Stimulated activated CD4-positive, alpha-beta T cell treated with anti-CD3 and anti-CD28 coated beads, Interleukin-4, amount 100 ng/mL, for 24 hours (primary cell): ENCODE measurements around the gene NEK9.
"Not testable (repeated sequence)": the region's sequence is repeated elsewhere in the genome, so short reads cannot be mapped to it uniquely, and the experiment has no call there.

ENCODE experiments used
- DNase-seq: peaks from one replicate; pipeline ENCODE4 v3.0.0-alpha.2; 2020

NEK9 gene

GRCh38 chr14:75143761-75144527 lies 17.1 kb upstream of the NEK9 start:
- DNase-seq: no peak

DNA sequence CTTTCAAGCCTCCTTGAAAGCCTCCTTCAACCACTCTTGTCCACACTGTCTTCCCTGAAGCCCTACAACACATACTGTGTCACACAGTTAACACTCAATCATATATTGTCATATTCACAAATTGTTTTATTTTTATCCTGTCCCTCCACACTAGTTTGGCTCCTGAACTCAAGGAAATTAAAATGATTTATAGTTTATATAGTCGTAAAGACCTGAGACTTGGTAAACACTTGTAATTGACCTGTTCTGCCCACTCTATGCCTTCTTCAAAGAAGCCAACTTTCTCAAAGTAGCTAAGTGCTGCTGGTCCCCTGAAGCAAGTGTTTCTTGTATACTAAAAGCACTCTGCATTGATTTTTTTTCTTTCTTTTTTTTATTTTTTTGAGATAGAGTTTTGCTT lies 15.6 kb upstream of the NEK9 start:
- DNase-seq: no peak

- DNase-seq: peak; percentile 15
Observed at GRCh38 chr14:75141967-75142366, 15.1 kb upstream of the NEK9 start.

GRCh38 chr14:75141062-75141461 lies 14.2 kb upstream of the NEK9 start:
- DNase-seq: no peak

GRCh38 chr14:75140620-75141019 lies 13.8 kb upstream of the NEK9 start:
- no peak for DNase-seq

DNA sequence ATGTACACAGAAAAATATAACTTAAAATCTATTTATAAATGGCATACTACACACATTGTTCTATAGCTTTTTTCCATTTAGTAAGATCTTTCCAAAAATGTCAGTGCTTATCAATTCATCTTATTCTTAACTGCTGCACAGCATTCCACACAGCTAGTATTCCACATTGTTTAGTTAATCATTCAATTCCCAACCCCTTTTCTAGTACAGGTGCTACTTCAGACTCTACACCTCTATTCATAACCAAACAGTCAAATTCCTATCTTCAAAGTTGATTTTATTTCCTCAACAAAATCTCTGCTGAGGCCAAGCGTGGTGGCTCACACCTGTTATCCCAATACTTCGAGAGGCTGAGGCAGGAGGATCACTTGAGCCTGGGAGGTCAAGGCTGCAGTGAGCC lies 12.3 kb upstream of the NEK9 start:
- DNase-seq: no peak

DNA sequence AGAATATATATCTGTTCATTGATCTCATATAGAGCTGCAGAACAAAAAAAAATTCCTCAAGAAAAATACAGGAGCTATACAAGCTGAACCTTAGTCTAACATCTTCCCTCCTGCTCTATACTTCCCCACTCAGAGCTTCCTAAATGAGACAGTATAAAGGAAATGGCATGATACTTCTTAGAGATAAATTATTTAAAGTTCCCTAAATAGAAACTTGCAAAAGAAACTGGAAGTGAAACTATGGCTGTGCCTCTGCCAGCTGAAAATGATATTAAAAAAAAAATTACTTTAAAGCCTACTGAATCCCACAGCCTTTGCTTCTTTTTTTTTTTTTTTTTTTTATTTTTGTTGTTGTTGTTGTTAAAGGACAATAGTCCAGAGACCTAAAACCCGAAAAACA lies 11.6 kb upstream of the NEK9 start:
- no peak for DNase-seq

DNA sequence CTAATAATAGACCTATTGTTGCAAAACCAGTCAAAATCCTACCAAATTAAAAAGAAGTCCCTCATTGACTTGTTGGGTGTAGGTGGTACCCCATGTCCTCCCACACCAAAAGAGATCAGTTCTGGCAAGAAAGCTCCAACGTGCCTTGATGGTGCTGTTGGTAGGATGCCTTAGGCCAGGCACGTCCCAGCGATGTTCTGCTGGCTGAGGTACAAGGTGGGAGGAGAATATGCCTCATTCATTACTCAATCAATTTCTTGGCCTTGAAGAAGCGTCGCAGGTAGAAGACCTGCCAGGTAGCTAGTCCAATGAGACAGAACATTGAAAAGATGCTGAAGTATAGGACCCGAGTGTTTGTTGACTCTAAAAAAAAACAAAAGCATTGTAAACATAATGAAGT lies 7.8 kb upstream of the NEK9 start:
- no peak for DNase-seq

- no peak for DNase-seq
Observed at GRCh38 chr14:75133597-75133996, 6.7 kb upstream of the NEK9 start.

GRCh38 chr14:75132382-75133086 lies 5.7 kb upstream of the NEK9 start:
- DNase-seq: peak; percentile 69

- no peak for DNase-seq
Observed at GRCh38 chr14:75128596-75128990, 1.7 kb upstream of the NEK9 start.

GRCh38 chr14:75127903-75128595 lies 1.2 kb upstream of the NEK9 start:
- DNase-seq: no peak

- not testable (repeated sequence) for DNase-seq
Observed at GRCh38 chr14:75127474-75127820, 599 bp upstream of the NEK9 start.

DNA sequence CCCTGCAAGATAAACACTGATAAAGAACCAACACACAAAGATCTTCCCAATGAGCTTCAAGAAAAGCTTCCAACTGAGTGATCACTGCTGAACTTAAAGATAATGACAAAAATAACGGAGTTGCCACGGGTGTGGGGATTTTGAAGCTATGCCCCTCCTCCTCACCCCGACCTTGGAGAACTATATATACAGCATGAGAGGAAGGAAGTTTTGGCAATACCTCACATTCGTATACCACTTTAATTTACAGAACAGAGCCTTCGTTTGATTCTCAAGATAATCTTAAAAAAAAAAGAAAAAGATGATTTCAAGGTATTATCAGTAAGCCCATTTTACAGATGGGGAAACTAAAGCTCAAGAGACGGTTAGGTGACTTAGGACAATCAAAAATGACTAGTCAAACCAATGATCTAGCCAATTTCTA lies 715 bp downstream of the NEK9 start:
- no peak for DNase-seq

DNA sequence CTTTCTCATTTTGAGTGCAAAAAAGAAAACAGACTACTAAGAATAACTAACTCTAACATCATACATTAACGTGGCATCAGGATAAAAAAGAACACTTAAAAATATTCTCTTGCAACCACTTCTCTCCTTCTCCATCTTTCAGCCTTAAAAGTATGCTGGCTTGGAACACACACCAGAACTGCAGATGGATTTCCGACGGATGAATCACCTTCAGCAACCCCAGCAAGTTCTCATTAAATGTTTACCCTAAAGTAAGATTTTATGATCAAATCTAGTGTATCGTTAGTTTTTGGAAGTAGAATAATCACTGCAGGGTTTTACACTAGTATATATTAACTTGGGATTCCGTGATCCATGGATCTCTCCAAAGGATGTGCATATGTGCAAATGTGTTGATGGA lies 1.2 kb downstream of the NEK9 start:
- DNase-seq: no peak

DNA sequence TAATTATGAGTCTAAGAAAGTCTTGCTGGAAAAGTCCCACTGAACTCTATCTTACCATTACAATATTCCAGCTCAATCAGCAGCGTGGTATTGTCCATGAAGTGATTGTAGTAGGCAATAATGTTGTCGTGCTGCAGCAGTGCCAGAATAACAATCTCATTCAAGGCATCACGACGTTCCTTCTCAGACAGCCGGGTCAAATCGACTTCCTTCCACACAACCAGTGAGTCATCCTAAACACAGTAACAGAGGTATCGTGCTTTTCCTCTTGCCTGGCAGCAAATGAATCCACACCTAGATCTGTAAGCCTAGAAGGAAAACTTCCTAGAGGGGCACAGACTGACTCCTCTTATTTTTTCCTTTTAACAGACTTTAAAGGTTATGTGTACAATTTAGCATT lies 2.9 kb downstream of the NEK9 start:
- DNase-seq: peak; percentile 36

DNA sequence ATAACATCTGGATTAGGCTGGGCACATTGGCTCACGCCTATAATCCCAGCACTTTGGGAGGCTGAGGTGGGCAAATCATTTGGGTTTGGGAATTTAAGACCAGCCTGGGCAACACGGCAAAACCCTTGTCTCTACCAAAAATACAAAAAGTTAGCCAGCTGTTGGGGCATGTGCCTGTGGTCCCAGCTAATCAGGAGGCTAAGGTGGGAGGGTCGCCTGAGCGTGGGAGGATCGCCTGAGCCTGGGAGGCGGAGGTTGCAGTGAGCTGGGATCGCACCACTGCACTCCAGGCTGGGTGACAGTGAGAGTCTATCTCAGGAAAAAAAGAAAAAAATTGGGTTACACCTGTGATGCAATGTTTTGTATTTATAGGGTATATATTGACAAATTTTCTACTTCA lies 5.3 kb downstream of the NEK9 start:
- no peak for DNase-seq

DNA sequence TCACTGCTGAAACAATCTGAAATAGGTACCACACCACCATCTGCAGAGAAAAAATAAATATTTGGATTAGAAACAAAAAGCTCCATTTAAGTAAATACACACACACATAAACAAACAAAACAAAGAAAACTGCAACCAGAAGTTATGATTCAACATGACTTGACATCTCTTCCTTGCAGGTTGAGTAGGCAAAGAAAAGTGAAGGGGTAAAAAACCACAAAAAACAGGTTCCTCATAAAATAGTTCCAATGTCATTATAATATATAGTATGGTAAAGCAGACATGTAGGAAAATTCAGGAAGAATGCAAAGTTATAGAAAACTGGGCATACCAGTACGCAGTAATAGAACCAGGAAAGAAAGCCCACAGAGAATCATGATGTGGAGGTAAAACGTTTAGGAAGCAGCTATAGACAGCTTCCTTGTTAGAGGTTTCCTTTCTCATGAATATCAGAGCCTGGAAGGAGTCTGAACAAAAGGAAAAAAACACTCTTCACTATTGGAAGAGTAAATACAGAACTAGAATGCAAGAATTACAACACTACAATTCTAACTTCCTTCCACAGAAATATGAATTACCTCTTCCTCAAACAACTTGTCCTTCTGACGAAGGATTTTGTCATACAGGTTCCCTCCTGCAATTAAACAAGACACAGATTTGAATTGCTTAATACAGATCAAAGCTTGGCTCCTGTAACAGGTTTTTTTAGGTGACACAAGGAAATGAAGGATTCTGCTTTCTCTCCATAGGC lies 6.1 kb downstream of the NEK9 start:
- DNase-seq: no peak

GRCh38 chr14:75119056-75119455 lies 7.8 kb downstream of the NEK9 start:
- DNase-seq: no peak

GRCh38 chr14:75113932-75114539 lies 12.8 kb downstream of the NEK9 start:
- DNase-seq: no peak

GRCh38 chr14:75109877-75110276 lies 17.0 kb downstream of the NEK9 start:
- no peak for DNase-seq

DNA sequence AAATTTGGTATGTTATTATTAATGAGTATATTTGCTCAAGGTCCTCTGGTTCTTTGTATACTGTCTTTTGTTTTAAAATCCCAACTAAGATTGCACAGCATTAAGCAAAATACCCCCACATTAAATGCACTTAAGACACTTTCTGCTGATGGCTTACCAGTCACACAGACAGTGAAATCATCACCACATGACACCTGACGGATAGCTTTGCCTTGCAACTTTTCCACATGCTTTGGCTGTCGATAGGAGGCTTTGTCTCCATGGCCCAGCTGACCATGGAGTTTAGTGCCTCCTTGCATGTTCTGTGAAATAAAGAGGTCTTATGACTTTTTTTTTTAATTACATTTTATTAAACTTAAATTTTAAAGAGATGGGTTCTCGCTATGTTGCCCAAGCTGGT lies 19.7 kb downstream of the NEK9 start:
- DNase-seq: no peak

GRCh38 chr14:75101491-75101890 lies 25.4 kb downstream of the NEK9 start:
- no peak for DNase-seq
